H1 (cell line): ENCODE data around the gene EPHB3.

Experiments used
- EP300 ChIP-seq, 2 experiments: IDR thresholded peaks; 1 replicate in 1 of 2; 2 replicates in 1 of 2; pipeline ENCODE4 v1.6.1; 2011 to 2012; ENCODE audit warnings: low read depth in 2 of 2, low read length in 2 of 2, mild to moderate bottlenecking in 2 of 2, borderline replicate concordance in 1 of 2, inconsistent platforms in 1 of 2, moderate library complexity in 1 of 2
- POLR2A ChIP-seq, 2 experiments: IDR thresholded peaks; 1 replicate in 1 of 2; 2 replicates in 1 of 2; pipeline ENCODE4 v1.6.1; 2011; ENCODE audit warnings: low read depth in 2 of 2, low read length in 2 of 2, mild to moderate bottlenecking in 2 of 2; ENCODE audit errors: control extremely low read depth in 1 of 2
- TAF7 ChIP-seq: optimal IDR thresholded peaks from 2 replicates; pipeline ENCODE3; 2011; ENCODE audit warnings: low read depth, mild to moderate bottlenecking, inconsistent platforms, low read length, moderate library complexity, borderline replicate concordance
- TF ChIP-seq, protein P1 (sequence below), 3 experiments: IDR thresholded peaks; 1 replicate in 2 of 3; 2 replicates in 1 of 3; pipeline versions ENCODE4 v1.5.1 to v1.6.1; 2011; ENCODE audit warnings: low read length in 3 of 3, mild to moderate bottlenecking in 3 of 3, inconsistent platforms in 2 of 3, low read depth in 1 of 3, moderate library complexity in 1 of 3; ENCODE audit not compliant: insufficient read depth in 1 of 3; ENCODE audit errors: control extremely low read depth in 1 of 3

DNA sequence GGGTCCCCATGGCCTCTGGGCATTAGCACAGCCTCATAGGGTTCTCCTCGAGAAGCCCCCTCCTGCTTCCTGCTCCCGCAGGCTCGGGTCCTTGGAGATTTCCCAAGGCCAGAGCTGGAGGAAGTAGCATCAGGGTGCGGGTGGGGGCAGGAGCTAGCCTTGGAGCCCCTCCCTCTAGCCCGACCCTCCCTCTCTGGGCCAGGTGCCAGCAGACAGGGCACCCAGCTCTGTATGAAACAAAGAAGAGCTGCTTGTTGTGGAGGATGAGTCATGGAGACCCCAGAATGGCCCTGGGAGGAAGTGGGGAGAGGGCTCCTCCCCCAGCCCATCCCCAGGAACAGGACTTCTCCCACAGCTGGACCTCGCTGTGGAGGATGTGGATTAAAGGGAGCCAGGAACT is 29.2 kb downstream of the EPHB3 start:
- TF ChIP-seq, protein P1, sequence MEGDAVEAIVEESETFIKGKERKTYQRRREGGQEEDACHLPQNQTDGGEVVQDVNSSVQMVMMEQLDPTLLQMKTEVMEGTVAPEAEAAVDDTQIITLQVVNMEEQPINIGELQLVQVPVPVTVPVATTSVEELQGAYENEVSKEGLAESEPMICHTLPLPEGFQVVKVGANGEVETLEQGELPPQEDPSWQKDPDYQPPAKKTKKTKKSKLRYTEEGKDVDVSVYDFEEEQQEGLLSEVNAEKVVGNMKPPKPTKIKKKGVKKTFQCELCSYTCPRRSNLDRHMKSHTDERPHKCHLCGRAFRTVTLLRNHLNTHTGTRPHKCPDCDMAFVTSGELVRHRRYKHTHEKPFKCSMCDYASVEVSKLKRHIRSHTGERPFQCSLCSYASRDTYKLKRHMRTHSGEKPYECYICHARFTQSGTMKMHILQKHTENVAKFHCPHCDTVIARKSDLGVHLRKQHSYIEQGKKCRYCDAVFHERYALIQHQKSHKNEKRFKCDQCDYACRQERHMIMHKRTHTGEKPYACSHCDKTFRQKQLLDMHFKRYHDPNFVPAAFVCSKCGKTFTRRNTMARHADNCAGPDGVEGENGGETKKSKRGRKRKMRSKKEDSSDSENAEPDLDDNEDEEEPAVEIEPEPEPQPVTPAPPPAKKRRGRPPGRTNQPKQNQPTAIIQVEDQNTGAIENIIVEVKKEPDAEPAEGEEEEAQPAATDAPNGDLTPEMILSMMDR (IDR thresholded peaks at IDR 0.05; ENCODE audit: control extremely low read depth in 1 of 3, insufficient read depth in 1 of 3, low read depth in 1 of 3, low read length in 3 of 3) = no peak
- TF ChIP-seq EP300 (IDR thresholded peaks at IDR 0.05; ENCODE audit: borderline replicate concordance in 1 of 2, low read depth in 2 of 2, low read length in 2 of 2) (no peak), TAF7 (no peak), POLR2A (IDR thresholded peaks at IDR 0.05; ENCODE audit: control extremely low read depth in 1 of 2, low read depth in 2 of 2, low read length in 2 of 2) (no peak)
